Measurements from ENCODE around the gene REEP1.

The REEP1 gene

DNA sequence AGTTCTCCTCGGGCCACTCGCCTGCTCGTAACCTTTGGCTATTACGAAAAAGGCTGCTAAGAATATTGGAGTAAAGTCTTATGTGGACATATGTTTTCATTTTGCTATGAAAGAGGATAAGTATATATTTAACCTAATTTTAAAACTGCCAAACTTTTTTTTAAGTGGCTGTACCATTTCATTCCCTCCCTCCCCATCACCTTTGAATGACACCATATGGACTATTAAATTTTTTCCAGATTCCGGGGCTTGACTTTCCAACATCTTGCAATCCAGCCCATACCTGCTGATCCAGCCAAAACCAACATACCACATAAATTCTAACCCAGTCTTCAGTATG lies 31.5 kb downstream of the REEP1 start:
- DNase-seq (ENCODE audit: low read depth in 2 of 2), result no peak

DNA sequence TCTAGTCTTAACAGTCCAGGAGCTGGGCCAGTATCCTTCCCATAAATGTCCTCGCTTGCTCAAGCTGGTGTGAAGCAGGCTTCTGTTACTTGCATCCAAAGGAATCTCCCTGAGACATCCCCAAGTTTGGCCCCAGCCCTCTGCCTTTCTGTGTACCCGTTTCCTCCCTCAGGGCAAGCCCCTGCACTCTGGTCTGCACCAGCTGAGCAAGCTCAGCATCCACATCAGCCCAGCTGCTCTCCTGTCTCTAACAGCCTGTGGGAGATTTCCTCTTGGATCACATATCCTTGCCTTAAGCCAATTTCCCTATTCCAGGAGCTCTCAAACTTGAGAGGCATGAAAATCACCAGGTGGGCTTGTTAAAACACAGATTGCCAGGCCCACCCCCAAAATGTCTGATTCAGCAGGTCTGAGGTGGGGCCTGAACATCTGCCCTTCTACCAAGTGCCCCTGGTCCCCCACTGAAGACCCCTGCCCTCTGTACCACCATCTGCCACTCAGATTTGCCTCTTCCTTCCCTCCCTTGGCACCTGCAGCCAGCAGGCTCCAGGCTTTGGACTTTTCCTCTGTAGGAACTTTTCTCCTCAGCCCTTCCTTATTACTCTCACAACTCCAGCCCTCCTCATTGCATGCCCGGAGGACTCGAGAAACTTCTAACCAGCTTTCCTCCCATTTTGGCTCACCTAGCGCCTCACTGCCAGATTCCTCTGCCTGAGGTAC lies 32.1 kb downstream of the REEP1 start:
- no peak for DNase-seq (ENCODE audit: low read depth in 2 of 2)

DNA sequence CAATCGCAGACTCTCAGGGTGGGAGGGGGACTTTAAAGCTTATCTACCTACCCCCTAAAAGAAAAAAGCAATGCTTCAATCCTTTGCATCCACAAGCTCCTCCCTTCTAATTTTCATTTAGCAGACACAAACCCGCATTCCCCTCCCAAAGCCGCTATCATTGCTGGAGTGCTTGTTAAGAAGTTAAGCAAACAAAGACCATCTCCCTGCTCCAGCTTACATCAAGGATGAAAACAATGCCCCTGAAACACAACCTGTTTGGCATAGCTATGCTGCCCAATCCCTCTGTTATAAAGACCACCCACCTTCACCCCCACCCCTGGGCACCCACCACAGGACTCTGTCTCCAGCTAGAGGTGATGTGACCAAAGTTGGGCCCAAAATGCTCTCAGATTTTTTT lies 33.0 kb downstream of the REEP1 start:
- DNase-seq (ENCODE audit: low read depth in 2 of 2), result no peak

DNA sequence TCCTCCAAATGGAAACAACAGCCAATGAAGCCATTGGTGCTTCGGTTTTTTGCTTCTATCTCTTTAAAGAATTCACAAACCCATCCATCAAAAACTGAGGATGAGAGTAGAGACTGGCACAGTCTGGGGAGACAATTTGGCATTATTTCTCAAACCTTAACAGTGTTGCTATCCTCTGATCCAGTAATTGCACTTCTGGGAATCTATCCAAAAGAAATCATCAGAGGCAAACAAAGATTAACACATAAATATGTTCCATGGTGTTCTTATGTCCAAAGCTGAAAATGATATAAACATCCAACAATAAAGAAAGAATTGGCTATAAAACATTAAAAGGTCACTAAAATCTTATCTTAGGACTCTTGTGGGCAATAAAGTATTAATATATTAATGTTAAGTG lies 35.1 kb downstream of the REEP1 start:
- DNase-seq (ENCODE audit: low read depth in 2 of 2), result no peak

DNA sequence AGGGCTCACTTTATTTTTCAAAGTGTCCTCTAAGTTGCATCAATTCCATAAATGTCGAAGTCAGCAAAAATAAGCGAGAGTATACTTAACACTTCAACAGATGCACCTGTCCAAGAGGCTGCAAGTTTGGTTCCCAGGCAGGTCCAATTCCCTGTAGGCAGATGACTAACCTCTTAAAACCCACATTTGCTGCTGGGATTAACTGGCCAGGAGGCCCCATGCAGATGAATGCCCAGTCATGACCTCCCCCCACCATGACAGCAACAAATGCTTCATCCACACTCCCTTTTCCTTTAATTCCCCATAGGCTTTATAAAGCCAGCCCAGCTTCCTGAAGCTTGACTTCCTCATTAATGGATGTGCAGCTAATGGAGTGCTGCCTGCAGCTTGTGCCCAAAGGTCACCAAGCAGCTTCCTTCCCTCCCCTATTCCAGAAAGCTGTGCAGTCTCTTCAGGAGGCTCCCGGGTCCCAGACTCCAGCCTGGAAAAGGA lies 35.7 kb downstream of the REEP1 start:
- no peak for DNase-seq (ENCODE audit: low read depth in 2 of 2)

DNA sequence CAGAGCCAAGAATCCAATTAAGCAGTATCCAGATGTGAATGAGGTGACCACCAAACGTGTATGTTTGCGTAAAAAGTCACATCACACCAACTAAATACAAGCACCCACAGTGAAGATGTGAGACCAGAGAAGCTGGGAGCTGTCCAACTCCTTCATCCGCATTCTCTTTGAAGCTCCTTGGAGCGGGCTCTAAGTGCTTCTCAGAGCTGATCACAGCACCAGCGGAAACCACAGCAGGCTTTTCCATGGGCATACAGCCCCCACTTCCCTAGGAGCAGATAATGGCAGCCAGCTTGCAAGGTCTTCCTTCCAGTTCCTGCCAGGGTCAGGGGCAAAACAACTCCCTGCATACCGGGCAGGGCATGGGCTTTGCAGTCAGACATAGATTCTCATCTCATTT lies 36.4 kb downstream of the REEP1 start:
- DNase-seq (ENCODE audit: low read depth in 2 of 2), result no peak

DNA sequence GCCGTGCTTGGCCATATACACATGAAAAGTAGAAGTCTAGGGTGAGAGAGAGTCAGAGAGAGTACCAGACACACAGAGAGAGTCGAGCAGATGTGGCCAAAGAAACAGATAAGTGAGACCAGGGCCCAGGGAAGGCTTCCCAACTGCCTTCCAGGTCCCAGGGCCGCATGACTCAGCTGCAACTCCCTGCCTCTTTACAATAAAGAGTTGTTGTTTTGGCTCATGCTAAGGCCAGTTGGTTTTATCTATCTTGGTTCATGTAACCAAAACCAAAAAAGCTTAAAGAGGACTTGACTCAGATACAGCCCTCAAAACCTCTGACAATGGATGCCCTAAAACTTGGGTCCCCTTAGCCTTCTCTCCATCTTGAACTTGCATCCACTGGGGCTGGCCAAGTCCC lies 36.9 kb downstream of the REEP1 start:
- DNase-seq (ENCODE audit: low read depth in 2 of 2), result no peak

DNA sequence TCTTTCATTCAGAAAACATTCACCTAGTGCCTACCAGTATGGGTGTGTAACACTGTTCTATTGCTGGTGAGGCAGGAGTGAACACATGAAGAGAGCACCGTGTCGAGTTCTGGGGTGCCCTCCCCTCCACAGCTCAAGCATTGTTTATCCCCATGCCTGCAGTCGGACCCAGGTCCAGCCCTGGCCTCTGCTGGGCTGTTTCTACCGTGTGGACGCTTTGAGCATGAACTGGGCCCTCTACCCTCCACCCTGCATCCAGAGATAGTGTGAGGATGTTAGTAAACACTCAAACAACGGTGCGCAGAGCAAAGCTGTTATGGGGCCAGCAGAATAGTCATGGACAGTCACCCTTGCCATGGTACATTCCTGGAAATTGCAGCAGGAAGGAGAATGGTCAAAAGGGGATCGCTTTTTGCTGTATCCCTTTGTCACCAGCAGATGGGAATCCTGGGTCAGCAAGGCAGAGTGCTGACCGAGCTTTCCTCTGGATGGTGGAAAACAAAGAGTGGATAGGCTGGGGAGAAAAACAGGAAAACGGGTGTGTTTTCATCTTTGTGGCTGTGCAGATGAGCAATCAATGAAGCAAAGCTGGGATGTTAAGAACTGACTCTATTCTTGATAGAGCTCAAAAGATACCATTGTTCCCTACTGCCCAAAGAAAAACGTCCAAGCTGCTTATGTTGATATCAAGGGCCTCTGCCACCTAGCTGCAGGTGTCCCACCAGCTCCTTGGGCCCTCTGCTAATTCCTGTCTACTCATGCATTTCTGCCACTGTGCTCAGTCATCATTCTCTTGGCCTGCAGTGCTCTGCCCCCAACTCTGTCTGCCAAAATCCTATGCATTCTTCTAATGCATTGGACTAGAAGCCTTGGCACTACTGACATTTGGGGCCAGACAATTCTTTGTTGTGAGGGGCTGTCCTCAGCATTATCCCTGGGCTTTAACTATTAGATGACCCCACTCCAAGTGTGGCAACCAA lies 38.7 kb downstream of the REEP1 start:
- no peak for DNase-seq (ENCODE audit: low read depth in 2 of 2)

DNA sequence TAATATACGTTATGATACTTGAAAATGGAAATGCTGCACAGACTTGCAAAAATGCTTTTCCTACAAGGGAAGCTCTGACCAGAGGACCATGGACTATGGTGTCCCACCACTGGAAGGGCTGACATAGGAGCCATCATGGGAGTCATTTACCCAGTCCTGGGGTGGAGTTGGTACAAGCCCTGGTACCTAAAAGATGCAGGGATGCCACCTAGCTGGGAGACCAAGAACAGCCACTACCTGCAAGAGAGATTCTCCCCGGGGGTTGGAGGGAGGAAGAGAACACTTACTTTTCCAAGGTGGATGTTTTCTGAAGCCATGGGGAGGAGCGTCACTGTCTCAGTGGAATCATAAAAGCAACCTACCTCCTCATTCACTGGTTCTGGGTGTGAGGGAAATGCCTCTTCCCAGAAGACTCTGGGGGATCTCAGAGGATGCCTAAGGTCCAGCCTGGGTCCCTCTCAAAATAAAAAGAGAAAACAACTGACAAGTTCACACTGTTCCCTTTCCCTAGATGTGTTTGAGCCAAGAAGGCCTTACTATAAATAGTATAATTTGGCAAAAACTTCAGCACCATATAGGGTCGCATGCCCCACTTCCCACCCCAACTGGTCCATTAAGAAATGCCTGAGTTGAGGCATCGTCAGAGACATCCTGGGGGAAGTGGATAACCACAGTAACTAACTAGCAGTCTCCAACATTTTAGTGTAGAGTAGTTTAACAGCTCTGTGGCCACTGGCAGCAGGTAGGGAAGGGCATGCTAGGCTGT lies 39.9 kb downstream of the REEP1 start:
- DNase-seq (ENCODE audit: low read depth in 2 of 2), result no peak

DNA sequence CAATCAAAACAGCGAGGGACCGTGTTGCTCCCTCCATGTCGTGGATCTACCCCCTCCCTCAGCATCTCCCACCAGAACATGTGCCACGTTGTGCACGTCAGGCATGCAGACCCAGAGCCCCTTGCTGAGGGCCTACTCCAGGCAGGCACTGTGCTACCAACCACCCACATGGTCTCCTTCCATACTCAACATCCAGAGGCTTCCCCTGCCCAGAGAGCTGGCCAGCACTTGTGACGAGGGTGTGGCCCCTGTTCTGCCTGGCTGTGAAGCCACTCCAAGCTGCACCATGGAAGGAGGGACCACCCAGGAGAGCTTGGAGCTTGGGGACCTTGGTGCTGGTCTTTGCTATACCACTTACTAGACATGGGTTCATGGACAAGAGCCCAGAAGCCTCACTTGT lies 40.5 kb downstream of the REEP1 start:
- DNase-seq (ENCODE audit: low read depth in 2 of 2), result no peak

DNA sequence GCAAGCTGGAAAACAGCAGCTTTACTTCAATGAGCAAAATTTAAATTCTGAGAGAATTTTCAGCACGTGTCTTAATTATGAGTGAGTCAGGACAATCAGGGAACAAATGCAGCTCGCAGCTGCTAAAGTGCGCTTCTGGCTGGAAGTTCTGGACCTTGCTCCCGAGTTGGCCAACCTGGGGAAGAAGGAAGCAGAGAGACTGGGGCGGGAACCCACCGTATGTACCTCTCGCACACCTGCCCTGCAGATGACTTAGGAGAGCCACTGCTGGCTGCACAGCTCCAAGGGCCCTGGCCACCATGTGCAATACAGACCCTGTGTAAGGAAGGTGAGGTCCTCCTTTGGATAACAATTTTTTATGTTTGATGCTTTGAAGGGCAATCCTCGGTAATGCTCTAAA lies 42.4 kb downstream of the REEP1 start:
- no peak for DNase-seq (ENCODE audit: low read depth in 2 of 2)

DNA sequence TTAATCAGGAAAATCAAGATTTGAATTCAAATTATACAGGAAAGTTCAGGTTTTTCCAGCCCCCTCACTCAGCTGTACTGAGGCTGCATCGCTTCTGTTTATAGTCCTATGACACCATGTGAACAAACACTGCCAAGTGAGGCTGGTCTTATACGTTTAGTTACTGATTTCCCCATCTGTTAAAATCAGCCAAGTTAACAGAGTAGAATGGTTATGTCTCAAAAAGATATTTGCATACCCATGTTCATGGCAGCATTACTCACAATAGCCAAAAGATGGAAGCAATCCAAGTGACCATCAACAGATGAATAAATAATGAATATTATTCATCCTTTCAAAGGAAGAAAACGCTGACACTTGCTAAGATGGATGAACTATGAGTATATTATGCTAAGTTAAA lies 43.8 kb downstream of the REEP1 start:
- DNase-seq (ENCODE audit: low read depth in 2 of 2), result no peak

DNA sequence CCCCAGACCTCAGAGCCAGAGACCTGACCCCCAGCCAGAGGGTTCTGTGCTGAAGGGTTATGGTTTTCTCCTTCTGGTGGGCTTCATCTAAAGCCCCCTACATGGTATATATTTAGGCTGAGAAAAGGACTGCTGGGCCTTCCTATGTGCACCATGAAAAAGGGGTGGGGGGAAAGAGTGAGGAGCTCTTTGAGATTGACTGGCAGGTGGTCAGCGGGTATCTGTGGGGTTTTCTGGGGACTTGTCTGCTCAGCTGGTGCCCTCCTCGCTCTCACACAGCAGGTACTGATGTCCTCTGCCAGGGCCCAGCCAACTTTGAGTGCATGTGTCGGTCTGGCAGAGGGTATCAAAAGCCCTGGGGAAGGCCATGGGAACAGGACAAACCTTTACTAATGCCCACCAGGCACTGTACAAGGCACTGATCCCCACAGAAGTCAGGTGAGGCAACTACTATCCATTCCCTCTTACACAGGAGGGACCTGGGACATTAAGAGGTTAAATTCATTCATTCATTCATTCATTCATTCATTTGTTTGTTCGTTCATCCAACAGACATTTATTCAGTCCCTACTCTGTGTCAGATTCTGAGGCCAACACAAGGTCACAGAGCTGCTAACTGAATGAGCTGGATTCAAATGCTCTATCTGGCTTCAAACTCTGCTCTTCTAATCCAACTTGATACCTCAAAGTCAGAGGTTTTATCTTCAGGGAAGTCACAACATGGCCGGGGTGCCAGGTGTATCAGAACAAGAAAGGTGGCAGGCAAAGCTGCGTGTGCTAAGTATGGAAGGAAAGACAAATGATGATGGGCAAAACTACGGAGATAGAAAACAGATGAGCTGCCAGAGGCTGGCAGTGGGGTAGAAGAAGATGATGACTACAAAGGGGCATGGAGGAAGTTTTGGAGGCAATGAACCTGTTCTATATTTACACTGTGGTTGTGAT lies 44.6 kb downstream of the REEP1 start:
- DNase-seq (ENCODE audit: low read depth in 2 of 2), result no peak

DNA sequence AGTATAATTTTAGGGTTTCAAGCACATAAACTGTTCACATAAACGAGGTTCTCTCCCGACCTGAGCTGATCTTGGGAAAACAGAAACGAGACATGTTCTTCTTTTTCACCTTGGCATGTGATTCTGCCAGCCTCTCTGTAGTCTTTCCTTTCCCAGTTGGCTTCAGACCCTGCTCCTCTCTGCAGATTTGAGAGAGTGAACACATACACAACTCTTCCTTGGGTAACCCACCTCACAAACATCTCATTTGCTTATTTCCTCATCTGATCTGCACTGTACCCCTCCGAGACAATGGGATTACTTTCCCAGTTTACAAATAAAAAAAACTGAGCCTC lies 46.1 kb downstream of the REEP1 start:
- no peak for DNase-seq (ENCODE audit: low read depth in 2 of 2)

DNA sequence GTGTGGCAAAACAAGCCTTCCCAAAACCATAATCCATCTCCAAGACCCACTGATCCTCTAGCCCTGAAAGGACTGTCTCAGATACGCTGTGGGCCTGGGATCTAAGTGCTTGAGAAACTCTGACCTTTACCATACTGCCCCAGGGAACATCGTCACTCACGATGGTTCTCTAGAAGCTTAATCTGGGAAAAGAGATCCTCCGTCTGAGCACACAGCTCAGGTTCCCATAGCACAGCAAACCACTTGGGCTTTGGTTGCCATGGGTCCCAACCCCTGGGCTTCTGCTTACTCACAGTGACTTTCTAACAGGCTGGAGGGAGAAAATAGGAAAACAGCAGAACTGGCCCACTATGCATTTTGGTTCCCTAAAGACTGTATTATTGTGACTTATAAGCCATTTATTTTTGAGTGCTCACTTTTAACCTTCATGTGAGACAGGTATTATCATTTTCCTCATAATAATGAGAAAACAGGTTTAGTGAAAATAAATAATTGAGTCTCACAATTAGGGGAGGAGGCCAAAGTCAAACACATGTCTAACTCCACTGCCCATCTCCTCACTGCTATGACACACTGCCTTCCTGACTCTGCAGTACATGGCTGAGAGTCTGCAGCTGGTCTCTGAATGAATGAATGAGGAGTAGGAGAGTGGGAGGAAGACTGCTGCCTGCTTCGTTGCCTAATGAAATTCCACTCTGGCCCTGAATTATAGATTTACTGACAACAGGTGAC lies 46.7 kb downstream of the REEP1 start:
- DNase-seq (ENCODE audit: low read depth in 2 of 2), result no peak

DNA sequence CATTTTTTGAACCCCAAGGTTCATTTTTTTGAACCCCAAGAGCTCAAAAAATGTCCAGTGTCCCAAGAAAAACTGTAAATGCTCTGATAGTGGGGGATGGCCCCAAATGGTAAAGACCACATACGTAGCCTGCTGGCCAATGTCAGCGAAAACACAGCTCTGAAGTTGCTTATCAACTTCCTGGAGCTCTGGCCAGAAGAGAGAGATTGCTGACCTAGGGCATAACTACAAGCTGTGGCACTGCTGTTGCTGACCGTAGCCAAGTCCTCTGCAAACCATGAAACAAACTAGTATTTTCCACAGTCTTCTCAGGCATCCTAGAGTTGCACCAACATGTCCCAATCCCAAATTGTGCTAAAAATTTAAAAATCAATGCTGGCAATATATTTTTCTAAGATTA lies 50.9 kb downstream of the REEP1 start:
- DNase-seq (ENCODE audit: low read depth in 2 of 2), result no peak

DNA sequence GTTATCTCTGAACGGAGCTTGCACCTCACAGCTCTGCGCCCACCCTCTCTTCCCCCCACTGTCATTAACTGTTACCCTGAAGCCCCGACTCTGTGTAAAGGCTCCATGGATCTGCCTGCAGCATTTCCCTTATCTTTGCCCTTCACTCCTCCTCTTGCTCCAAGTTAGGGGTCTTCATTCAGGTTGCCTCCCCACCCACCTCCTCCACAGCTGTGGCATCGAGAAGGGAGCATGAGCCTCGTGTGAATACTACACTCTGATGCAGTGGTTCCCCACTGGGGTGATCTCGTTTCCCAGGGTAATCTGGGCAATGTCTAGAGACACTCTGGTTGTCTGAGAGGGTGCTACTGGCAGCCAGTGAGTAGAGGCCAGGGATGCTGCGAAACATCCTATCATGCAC lies 51.4 kb downstream of the REEP1 start:
- no peak for DNase-seq (ENCODE audit: low read depth in 2 of 2)

DNA sequence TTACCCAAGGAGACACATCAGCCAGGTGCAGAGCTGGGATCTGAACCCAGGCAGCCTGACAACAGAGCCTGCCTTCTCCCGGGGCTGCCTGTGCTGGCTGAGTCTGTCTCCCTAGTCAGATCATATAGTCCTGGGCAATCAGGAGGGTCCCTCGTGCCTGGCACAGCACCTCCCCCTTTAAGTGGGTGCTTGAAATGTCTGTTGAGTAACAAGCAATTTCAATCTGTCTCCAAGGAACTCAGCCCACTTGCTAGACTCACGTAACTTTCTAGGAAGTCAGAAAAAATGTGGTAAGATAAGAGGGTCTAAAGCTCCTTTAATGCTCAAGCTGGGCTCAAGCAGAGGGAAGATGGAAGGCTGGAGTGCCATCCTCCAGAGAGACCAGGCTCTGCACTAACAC lies 51.9 kb downstream of the REEP1 start:
- no peak for DNase-seq (ENCODE audit: low read depth in 2 of 2)

DNA sequence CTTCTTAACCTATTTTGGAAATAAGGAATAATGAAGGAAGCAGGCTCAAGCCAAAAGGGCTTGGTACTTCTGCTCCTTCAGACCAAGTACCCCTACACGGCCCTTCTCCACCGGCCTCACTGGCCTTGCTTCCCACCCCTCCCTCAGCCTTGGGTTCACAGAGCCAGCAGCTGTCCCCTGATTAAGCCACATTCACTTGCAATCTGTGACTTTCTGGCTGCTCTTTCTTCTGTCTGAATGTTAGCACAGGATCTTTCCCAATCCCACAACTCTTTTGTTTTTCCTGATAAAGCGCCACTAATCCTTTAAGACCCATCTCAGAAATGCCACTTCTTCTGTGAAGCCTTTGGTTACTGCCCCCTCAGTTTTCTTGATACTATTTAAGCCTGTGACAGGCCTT lies 52.4 kb downstream of the REEP1 start:
- no peak for DNase-seq (ENCODE audit: low read depth in 2 of 2)

DNA sequence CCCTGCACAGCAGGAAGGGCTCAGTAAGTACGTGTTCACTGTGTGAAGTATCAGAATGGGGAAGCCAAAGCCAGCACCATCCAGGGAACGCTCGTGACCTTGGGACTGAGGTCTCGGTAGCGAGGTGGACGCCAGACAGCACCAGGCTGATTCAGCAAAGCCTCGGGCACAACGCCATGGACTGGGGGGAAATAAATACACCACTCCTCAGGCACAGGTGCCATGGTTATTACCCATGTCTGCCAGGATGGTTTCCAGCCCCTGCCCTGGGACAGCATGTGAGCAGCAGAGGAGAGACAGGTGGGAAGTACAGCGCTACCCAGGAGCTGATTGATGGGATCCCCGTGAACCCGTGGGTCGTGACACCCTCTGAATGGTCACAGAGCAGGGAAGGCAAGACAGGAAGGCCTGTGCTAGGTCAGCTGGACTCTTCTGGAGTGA lies 53.0 kb downstream of the REEP1 start:
- DNase-seq (ENCODE audit: low read depth in 2 of 2), result no peak
